Measurements from ENCODE around the gene MAPK11. TPM values are rescaled to one million over a fixed set of nuclear protein-coding genes. Genes with fewer than 3 reads are reported as not detected.

The MAPK11 gene
- total RNA-seq, 4 donors from 2014 or later = 2.4 to 5.7 (median 3.5) TPM

DNA sequence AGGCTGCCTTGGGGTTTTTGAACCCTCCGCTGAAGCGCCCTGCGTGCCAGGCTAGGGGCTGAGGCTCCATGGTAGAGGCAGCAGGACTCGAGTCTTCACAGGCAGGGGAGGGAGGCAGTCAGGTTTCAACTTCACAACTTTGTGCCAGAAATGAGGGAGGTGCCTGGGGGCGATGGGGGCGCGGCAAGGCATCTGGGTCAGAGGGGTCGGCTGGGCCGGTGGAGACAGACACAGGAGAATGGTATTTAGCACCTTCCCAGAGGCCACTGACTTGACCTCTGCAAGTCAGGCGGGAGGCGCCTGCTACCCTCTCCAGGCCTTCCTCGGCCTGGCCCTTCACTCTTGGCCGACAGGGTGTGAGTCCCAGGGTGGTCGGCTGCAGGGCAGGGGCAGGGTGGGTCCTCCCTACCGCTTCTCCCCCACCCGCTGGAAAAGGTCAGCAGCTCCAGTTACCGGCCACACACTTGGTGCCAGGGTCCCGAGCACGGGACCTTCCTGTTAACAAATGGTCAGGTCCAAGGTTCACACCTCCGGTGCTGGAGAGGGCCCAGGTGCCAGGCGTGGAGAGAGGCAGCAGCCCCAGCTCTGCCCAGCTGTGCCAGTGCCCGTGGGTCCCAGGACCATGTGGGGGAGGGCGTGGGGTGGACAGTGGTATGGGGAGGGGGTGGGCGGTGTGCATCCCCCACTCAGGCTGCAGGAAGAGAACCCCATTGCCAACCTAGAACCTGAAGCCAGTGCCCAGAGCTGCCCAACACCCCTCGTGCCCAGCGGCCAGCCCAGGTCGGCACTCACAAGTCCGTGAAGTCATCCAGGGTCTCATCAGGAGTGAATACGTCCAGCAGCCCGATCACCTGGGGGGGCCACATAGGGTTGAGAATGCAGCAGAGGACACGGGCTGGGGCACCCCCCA lies 12.5 kb downstream of the MAPK11 start:
- WGBS, 2 donors = 62 to 80% methylated on average over 10 to 11 of the region's 31 CpGs
- Histone ChIP-seq H3K36me3 (no peaks in the 10 kb centered on the region), H3K9me3 (no peaks in the 10 kb centered on the region), H3K27ac (no peak overlapping the region), H3K27me3 (peaks cover 0 to 62% (median 0%) of the 10 kb centered on the region in 4 donors), H3K4me1 (peaks cover 16 to 29% (median 17%) of the 10 kb centered on the region in 3 donors), H3K4me3 (no peak overlapping the region)
- DNase-seq = no peak
- intact Hi-C loops (cut with DNase I) = no loop called here
- TF ChIP-seq, protein P1, sequence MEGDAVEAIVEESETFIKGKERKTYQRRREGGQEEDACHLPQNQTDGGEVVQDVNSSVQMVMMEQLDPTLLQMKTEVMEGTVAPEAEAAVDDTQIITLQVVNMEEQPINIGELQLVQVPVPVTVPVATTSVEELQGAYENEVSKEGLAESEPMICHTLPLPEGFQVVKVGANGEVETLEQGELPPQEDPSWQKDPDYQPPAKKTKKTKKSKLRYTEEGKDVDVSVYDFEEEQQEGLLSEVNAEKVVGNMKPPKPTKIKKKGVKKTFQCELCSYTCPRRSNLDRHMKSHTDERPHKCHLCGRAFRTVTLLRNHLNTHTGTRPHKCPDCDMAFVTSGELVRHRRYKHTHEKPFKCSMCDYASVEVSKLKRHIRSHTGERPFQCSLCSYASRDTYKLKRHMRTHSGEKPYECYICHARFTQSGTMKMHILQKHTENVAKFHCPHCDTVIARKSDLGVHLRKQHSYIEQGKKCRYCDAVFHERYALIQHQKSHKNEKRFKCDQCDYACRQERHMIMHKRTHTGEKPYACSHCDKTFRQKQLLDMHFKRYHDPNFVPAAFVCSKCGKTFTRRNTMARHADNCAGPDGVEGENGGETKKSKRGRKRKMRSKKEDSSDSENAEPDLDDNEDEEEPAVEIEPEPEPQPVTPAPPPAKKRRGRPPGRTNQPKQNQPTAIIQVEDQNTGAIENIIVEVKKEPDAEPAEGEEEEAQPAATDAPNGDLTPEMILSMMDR (IDR thresholded peaks at IDR 0.05) = no peak
- TF ChIP-seq POLR2A (IDR thresholded peaks at IDR 0.05) = no peak

GRCh38 chr22:50257041-50257440 lies 13.1 kb downstream of the MAPK11 start:
- H3K27me3 ChIP-seq = peaks cover 0 to 55% (median 0%) of the 10 kb centered on the region in 4 donors
- DNase-seq = no peak
- 41% methylated on average over 3 of the region's 16 CpGs; no CpG with 5 or more reads in 1 of the 2 donors for WGBS, 2 donors
- H3K27ac ChIP-seq = no peak overlapping the region
- peaks cover 9 to 27% (median 14%) of the 10 kb centered on the region in 3 donors for H3K4me1 ChIP-seq
- TF ChIP-seq POLR2A (IDR thresholded peaks at IDR 0.05) = no peak
- TF ChIP-seq, protein P1 (IDR thresholded peaks at IDR 0.05) = no peak
- H3K4me3 ChIP-seq = no peak overlapping the region
- intact Hi-C loops (cut with DNase I) = no loop called here
- H3K36me3 ChIP-seq = no peaks in the 10 kb centered on the region
- no peaks in the 10 kb centered on the region for H3K9me3 ChIP-seq

DNA sequence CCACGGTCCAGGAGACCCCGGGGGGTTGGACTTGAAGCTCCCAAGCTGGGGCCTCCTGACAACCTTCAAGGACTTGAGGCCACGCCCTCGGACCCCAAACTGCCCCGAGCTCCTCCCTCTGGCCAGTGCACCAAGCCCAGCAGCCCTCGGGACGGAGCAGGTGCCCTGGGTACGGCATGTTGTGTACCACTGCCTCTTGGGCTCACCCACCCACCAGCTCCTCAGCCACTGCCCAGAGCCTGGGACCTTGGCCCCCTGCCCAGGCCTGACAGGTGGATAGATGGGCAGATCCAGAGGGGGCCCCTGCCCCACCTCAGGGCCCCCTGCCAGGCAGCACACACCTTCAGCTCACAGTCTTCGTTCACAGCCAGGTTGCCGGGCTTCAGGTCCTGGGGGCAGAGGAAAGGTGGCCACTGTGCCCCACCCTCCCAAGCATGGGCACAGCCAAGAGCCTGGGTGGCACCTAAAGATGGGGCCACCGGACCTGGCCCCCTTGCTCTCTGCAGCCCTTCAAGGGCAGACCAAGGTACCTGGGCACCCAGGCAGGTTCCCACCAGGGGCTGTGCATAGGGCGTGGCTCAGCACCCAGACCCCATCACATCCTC lies 13.8 kb downstream of the MAPK11 start:
- Histone ChIP-seq H3K36me3 (no peaks in the 10 kb centered on the region), H3K4me1 (peaks cover 10 to 27% (median 11%) of the 10 kb centered on the region in 3 donors), H3K27me3 (peaks cover 0 to 48% (median 0%) of the 10 kb centered on the region in 4 donors), H3K27ac (no peak overlapping the region), H3K4me3 (no peak overlapping the region), H3K9me3 (no peaks in the 10 kb centered on the region)
- DNase-seq = no peak
- no peak for TF ChIP-seq POLR2A (IDR thresholded peaks at IDR 0.05)
- TF ChIP-seq, protein P1 (IDR thresholded peaks at IDR 0.05) = no peak
- WGBS, 2 donors = 70% methylated on average over 6 of the region's 12 CpGs; no CpG with 5 or more reads in 1 of the 2 donors
- intact Hi-C loops (cut with DNase I) = no loop called here

- WGBS, 2 donors = 73% methylated on average over 3 of the region's 17 CpGs; no CpG with 5 or more reads in 1 of the 2 donors
- no peak overlapping the region for H3K27ac ChIP-seq
These were observed 14.6 kb downstream of the MAPK11 start for GRCh38 chr22:50255607-50256006.

More at GRCh38 chr22:50255607-50256006, 14.6 kb downstream of the MAPK11 start:
- peaks cover 10 to 29% (median 10%) of the 10 kb centered on the region in 3 donors for H3K4me1 ChIP-seq
- peaks cover 0 to 41% (median 0%) of the 10 kb centered on the region in 4 donors for H3K27me3 ChIP-seq
- no peaks in the 10 kb centered on the region for H3K36me3 ChIP-seq
- no peaks in the 10 kb centered on the region for H3K9me3 ChIP-seq
- no peak overlapping the region for H3K4me3 ChIP-seq
- DNase-seq = no peak
- intact Hi-C loops (cut with DNase I) = no loop called here
- TF ChIP-seq, protein P1 (IDR thresholded peaks at IDR 0.05) = no peak
- no peak for TF ChIP-seq POLR2A (IDR thresholded peaks at IDR 0.05)

Data from esophagus squamous epithelium (tissue), 5 donors.